Measurements from ENCODE around the gene SLC35E2B.
A peak's percentile ranks its signal among the peaks of the same experiment; 100 is the strongest.
"Not testable (repeated sequence)": the region's sequence is repeated elsewhere in the genome, so short reads cannot be mapped to it uniquely, and the experiment has no call there.

SLC35E2B gene

DNA sequence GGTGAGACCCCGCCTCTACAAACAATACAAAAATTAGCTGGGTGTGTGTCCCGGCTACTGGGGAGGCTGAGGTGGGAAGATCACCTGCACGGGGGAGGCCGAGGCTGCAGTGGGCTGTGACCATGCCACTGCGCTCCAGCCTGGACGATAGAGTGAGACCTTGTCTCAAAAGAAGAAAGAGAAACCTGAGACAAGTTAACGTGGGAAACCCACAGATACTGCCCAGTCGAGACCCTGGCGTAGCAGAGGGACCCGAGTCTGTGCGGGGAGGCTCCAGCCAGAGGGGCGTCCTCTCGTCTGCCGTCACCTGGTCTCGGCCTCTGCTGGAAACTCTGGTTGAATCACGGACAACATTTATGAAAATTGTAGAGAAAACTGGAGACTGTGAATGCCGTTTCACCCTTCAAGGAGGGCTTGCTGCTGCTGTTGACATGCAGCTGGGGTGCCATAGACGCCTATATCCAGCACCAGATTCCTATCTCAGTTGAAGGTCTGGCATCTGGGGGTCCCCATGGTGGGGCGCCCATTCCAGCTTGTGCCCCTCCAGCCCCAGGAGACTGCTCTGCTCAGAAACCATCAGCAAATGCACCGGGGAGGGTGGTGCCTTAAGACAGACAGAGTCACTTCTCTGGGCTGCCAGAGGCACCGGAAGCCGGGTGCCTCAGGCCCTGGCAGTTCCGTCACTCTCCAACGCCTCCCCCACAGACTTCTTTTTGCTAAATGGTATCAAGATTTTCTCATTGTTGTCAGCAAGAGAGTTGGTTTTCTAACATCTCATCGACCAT lies 20.2 kb downstream of the SLC35E2B start:
- DNase-seq, result no peak

GRCh38 chr1:1671365-1672119 lies 21.1 kb downstream of the SLC35E2B start:
- no peak for DNase-seq

DNA sequence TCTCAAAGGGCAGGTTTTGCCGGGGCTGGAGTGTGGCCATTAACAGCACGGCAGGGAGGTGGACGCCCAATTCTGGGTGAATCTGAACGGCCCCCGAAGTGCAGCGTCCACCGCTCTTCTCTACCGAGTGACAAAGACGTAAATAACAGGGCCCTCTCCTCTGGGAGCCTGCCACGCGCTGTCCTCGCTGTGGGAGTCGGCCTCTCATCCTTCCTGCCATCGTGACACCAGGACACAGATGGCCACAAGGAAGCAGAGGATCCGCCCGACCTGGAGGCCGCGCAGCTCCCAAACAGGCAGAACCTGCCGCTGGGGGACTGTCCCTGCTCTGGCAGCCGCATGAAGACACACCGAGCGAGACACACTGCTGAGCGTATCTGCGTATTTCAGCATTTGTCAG lies 21.7 kb downstream of the SLC35E2B start:
- DNase-seq, result no peak

DNA sequence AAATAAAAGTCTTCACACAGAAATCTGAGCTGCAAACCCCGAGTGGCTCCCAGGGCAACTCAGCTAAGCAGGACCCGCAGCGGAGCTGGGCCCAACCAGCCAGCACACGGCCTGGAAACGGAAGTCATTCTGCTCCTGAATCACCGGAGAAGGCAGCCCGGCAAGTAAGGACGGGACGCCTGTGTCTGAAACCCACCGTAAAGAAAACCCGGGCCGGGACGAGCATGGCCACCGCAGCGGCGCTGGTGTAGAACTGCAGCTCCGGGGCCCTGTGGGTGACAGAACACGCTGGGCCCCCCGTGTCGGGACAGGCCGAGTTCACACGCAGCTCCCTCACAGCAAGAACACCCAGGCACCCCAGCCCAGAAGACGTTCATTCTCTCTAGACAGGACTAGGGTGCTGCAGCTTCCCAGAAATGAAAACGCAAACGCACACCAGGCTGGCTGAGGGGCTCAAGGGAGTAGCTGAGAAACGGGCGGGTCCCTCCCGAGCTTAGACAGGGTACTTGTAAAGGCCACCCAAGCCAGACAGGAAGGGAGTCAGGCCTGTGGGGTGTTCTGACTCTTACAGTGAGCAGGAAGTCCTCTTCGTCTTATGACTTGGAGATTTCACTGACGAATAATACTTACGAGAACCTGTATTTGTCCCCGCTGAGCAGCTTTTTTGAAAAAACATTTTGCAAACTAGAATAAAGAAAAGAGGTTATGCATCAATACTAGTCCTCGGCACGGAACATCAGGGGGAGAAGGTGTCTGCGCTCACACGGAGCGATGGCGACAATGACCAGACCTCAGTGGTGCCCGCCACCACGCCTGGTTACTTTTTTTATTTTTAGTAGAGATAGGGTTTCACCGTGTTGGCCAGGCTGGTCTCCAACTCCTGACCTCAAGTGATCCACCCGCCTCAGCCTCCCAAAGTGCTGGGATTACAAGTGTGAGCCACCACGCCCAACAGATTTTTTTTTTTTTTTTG lies 22.8 kb downstream of the SLC35E2B start:
- no peak for DNase-seq

- no peak for DNase-seq
Observed at GRCh38 chr1:1666526-1666925, 26.1 kb downstream of the SLC35E2B start.

DNA sequence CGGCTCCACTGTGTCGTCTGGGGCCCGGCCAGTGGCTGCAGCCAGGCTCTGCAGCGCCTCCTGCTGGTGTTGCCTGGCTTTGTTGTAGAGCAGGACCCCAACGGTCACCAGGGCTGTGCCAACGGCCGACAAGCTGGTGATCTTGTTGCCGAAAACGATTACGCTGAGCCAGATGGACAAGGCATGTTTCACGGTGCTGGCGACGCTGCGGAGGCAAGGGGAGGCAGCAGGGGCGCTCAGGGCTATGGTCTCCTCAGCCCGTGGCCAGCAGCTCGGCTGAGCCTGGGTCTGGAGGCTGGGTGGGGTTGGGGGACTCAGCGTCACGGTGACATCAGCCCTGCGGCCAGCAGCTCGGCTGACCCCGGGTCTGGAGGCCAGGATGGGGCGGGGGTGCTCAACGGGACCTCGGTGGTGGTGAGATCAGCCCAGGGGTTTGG lies 26.8 kb downstream of the SLC35E2B start:
- no peak for DNase-seq

GRCh38 chr1:1664941-1665814 lies 27.4 kb downstream of the SLC35E2B start:
- DNase-seq, result no peak

DNA sequence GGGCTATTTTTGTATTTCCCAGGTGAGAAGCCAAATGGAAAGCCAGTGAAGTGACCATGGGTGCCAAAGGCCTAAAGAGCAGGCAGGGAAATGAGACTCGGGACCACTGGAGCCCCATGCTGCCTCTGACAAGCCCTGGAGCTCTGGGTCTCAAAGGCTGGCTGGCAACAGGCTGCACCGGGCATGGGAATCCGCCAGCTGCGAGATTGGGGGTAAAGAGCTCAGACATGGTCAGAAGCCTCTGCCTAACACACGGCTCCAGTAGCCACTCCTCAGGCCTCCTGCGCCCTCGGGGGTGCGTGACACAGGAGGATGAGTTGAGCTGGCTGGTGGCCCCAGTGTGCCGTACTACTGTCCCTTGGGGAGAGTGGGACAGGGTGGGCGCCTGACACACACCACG lies 28.3 kb downstream of the SLC35E2B start:
- not testable (repeated sequence) for DNase-seq

- DNase-seq, result not testable (repeated sequence)
Observed at GRCh38 chr1:1662830-1663560, 29.6 kb downstream of the SLC35E2B start.

DNA sequence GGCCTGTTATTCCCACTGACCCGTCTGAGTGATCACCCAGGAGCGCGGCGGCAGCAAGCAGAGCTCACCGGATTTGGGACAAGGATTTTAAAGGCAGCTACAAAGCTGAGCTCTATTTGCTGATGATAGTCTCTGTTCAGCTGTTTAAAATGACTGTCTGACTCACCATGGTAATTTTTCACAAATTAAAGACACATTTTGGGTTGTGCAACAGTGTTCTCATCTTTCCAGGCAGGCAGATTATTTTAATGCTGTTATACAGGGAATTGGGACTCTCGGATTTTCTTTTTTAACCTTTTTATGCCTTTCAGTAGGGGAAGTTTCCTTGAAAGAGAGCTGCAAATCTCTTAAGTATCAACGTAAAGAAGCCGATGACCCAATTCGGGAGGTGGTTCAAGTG lies 30.2 kb downstream of the SLC35E2B start:
- DNase-seq, result not testable (repeated sequence)

DNA sequence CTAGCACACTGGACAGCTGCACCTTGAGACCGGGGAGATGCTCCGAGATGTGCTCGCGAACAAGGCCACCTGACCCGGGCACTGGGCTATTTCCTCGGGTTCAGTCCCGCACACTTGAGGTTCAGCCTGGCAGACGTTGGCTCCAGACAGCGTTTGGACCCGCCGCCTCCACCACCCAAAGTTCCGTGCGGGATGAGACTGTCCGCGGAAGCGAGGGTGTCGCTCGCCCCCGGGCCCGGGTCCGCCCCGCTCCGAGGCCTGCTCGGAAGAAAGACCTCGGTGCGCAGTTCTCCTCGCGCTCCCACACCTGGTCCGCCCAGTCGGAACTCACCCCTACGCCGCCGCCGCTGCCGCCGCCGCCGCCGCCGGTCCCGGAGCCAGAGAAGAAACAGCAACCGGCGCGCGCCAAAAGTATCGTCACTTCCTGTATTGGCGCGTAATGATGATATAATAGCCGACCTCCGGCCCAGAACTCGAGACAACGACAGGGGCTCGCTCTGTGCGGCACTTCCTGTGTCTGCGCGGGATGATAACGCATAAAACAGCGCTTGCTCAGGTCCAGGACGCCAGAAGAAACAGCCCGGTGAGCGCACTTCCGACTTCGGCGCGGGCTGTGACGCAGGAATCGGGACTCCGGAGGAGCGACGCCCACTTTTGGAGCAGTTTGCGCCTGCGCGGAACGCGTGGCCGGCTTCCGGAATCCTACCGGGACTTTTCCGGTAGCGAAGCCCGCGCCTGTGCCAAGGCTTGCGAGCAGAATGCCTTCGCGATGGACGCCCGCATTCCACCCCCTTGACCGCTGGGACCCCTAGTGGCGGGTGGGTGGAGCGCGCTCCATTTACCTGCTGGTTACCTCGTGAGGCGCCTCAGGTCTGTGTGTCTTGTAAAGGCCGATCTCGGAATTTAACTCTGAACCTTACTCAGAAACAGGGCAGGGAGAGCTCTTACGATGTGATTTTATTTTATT lies 33.7 kb downstream of the SLC35E2B start, which contains the start of gene CDK11B:
TSS of gene CDK11B (minus strand) at position 422 of the 967 bp plus-strand sequence. CDS start 1,519 bp downstream, outside the sequence.
- peak; percentile 93 to 99 for DNase-seq

DNA sequence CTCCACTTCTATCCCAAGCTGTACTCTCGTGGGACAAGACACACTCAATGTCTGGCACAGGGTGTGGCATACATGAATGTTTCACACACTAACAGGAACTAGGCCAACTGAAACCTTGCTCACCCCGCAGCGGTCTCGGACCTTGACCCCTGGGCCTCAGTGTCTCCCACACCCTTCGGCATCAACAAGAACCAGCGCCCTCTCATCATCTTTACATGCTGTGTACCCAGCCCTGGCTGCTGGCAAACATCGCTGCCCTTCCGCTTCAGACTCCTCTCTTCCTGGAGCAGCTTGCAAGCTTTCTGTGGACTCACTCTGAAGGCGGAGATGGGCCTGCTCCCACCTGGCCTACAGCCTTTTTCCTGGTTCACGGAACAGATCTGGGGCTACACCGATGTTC lies 44.3 kb downstream of the SLC35E2B start:
- DNase-seq, result not testable (repeated sequence)

DNA sequence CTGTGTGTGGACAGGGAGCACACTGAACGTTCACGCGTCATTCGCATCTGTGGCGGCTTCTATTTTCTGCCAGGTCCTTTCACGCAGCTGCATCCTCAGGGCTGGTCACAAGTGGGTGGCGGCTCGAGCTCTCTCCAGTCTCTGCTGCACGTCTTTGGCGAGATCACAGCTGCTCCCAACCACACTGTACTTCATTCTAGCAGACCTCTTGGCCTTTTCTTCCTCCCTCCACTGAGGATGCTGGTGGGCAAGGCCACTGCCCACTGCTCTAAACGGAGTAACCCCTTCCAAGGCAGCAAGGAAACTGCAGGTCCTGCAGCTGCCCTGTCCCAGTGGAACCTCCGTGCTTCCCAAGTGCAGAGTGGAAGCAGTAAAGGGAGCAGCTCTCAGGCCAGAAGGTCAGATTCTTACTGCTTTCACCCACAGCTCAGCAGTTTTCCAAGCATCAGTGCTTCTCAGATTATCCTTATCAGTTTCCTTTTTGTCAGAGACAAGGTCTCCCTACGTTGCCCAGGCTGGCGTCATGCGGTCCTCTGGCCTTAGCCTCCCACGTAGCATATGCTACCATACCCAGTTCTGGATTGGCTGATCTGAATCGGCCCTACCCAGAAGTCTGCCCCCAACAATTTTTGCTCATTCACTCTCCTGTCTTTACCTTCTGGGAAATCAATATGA lies 44.9 kb downstream of the SLC35E2B start:
- not testable (repeated sequence) for DNase-seq

DNA sequence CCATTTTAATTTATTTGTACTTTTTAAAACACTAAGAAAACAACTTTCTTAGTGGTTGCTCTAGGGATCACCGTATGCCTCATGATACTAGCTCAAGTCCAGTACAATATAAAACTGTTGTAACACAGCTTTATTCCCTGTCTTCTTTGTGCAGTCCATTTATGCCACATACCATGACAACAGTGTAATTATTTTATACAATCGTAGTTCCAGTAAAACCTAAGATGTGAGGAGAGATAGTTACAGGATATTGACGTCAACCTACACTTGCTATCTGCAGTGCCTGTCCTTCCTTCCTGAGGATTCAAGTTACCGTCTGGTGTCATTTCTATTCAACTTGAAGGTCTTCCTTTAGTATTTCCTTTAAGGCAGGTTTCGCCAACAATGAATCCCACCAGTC lies 46.3 kb downstream of the SLC35E2B start:
- not testable (repeated sequence) for DNase-seq

DNA sequence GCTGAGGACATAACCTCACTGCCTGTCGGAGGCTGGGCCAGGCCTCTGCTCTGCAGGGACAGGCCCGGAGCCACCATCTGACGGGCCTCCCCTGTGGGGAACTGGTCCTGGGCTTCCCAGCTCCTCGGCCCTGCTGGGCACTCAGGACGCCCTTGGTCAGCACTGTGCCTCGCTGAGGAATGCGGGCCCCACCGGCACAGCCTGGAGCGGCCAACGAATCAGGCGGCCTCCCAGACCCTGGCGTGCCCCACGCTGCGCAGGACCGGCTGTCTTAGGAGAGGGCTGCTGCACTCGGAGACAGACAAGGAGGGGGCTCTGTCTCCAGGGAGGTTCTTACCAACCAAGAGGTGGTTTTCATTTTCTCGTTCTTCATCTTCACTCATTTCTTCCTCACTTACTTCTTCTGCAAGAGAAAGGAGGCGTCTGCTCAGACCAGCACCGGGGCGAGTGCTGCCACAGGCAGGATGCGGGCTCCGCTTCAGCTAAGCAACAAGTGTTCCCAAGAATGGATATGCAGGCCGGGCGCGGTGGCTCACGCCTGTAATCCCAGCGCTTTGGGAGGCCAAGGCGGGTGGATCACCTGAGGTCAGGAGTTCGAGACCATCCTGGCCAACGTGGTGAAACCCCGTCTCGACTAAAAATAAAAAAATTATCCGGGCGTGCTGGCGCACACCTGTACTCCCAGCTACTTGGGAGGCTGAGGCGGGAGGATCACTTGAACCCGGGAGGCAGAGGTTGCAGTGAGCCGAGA lies 51.7 kb downstream of the SLC35E2B start:
- not testable (repeated sequence) for DNase-seq

DNA sequence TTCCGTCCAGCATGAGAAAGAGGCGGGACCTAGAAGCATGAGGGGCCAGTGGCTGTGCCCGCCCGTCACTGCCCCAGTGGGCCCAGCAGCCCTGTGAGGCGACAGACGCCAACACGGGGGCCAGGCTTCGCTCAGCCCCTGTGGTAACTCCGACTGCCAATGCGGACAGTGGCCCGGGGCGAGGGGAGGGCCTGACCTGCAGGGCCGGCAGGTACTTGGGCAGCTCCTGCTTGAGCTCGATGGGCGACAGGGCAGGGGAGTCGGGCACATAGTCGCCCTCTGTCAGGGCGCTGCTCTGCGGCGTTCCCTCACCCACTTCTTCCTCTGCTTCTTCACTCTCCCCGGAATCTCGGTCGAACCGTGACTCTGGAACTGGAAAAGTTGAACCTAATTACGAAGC lies 52.5 kb downstream of the SLC35E2B start:
- DNase-seq, result not testable (repeated sequence)

DNA sequence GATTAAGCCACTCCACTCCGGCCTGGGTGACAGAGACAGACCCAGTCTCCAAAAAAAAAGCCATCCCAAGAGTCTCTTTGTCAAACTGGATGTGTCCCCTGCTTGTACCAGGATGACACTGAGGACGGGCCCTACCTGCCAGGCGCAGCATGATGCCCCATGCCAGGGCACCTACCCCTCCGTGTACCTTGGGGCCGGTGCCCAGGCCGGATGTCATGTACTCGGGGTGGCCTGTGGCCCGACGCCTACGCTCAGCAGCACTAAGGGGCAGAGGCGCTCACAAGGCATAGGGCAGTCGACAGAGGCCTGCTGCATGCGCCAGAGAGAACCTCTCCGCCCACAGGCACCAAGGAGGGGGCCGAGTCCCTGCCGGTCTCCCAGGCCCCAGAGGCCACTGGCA lies 53.2 kb downstream of the SLC35E2B start:
- not testable (repeated sequence) for DNase-seq

GRCh38 chr1:1638528-1638927 lies 54.1 kb downstream of the SLC35E2B start:
- not testable (repeated sequence) for DNase-seq
